HG03342 (cell line): ENCODE measurements around the gene TUBB6.

Experiments
- ATAC-seq: cut with Tn5 transposase; IDR thresholded peaks from one replicate; pipeline ENCODE4 v1.9.1; 2021; ENCODE audit warnings: mild to moderate bottlenecking, moderate library complexity; ENCODE audit not compliant: unreplicated experiment

TUBB6 gene

DNA sequence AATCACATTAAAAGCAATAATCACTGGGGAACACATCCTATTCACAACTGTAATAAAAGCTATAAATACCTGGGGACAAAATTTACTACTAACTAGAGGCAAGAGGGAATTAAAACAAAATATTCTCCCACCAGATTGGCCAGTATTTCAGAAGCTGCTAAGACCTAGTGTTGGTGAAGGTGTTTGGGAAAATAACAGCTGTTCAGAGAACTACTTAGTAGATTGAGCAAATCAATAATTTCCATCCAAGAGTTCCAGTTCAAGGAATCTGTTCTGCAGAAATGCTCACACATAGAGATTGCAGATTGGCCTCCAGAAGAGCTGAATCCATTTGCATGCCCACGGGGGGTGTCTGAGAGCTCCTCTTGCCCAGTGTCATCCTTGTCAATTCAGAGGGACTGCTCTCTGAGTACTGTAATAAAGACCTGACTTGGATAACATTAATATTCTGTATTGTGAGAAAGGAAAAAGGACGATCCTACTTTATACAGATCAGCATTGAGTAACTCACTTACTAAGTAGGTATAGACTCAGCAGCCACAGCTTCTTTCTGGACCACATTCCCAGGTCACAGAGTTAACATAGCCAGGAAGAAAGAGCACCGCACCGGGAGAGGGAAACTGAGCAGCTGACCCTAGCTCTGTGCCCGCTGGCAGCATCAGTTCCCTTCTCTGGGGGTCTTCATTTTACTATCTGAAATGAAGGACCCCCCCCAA lies 5.6 kb downstream of the TUBB6 start:
- no peak for ATAC-seq

DNA sequence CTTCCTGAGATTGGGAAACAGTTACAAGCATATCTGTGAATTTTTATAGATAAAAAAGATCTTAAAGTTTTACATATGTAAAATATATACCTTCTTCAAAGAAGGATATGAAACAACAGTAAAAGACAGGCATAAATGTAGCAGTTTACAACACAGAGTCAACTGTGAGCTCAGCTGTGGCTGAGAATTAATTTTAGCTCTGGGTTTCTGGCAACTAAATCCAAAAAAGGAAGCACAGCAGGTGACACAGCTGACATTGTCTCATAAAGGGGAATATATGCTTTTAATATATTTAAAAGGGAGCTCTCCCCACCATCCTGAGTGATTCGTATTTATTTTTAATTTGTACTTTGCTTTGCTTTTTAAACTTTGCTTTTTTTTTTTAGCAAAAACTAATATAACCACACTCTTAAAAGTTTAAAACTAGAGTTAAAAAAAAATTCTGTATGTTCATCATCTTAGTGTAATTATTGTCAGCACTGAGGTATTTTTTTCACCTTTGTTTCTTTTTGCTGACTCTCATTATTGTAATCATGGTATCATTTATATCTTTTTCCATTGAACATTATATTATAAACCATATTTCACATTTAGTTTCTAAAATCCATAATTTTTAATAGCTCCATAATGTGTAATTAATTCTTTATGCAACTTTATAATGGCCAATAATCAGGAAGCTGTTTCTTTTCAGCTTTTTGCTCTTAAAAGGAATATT lies 6.7 kb downstream of the TUBB6 start:
- ATAC-seq: no peak

- ATAC-seq: no peak
These were observed 7.4 kb downstream of the TUBB6 start for GRCh38 chr18:12315490-12315889.

DNA sequence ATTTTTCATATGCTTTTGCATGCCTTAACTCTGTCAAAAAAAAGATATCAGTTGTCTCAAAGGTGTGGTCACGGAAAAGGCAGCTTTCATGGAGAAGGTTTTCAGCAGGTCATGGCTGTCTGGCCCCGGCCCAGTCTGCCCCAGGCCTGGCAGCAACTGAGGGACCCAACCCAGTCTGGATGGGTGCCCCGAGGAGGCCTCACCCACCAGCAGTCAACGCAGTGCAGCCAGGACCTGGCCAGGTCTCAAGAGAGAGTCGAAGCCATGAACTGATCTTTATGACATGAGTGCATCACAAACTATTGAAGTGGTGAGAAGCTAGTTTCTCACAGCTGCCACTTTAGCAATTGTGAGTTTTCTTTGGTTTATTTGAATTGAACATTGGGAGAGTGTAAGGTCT lies 7.9 kb downstream of the TUBB6 start:
- no peak for ATAC-seq

- peak; percentile 38 for ATAC-seq
These were observed 9.8 kb downstream of the TUBB6 start for GRCh38 chr18:12317664-12318333.

- peak; percentile 14 for ATAC-seq
These were observed 10.3 kb downstream of the TUBB6 start for GRCh38 chr18:12318334-12318697.

GRCh38 chr18:12318857-12319256 lies 10.8 kb downstream of the TUBB6 start:
- no peak for ATAC-seq

DNA sequence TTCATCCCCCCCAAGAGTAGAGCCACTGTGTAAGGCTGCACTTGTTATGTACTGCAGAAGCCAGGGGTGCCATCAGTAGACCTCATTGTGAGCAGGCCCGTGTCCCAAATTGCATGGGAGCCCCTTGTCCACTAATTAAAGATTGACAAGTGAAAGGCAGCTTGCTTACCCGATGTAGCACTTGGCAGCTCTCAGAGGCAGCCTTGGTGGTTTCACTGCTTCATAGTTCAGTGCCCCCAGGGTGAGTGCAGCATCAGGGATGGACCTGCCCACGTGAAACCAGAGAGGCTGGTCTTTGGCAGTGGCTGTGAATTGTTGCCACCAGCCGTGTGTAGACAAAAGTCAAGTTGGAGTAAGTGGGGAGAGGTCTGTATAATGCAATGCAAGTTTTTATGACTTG lies 13.3 kb downstream of the TUBB6 start:
- peak; percentile 64 for ATAC-seq

- no peak for ATAC-seq
These were observed 17.1 kb downstream of the TUBB6 start for GRCh38 chr18:12324991-12325725.

- no peak for ATAC-seq
These were observed 17.7 kb downstream of the TUBB6 start for GRCh38 chr18:12325726-12326245.

DNA sequence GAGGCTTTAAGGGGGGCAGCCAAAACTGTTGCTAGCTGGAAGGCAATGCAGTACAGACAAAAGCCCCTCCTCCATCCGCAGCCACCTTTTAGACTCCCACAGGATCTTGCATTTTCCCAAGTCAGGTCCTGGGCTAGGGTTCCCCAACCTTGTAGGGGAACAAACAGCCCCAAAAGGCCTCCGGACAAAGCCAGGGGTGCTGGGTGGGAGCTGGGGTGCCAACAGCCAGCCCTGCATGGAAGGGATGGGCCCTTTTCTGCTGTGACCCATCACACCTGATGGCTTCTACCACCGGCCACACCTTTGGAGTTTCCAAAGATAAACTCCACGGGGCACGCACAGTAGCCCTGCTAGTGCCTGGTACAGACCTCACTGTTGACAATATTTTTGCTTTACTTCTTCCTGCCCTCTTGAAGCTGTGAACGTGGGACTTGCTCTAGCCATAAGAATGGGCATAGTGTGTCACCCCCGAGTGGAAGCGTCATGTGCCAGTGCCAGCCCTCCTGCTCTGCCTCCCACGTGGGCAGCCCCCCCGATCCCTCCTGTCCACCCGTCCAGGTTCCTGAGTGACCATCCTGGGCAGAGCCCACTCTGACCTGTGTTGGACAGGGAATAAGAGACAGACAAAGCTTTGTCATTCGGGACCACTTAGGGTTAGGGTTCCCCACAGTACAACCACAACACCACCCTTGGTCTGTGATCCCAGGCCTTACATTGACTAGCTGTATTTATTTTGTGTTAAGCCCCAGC lies 18.8 kb downstream of the TUBB6 start:
- no peak for ATAC-seq

- ATAC-seq: peak; percentile 71
These were observed 19.6 kb downstream of the TUBB6 start for GRCh38 chr18:12327510-12328178.

DNA sequence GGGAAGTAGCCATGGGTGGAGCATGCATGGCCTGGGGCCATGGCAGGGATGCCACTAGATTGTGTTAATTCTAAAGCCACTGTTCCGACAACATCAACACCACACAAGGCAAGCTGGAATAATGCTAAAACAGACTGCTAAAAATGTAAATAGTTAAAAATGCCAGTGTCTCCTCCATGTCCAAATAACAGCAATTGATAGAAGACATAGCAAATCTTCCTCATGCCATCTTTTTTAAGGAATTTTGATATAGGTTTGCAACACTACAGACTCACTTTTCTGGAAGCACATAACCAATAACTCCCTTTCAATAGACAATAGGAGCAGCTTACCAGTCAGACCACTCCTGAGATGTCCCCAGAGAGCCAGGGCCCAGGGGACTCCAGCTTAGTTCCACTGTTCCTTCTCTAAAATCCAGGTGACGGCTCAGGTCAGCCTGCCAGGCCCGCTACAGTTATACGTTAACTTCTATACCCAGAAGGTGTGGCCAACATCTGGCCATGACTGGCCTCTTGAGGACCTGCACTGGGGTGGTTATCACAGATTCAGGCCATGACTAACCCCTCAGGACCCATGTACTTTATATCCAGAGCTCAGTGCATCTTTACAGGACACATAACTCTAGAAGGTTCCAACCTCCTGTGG lies 20.3 kb downstream of the TUBB6 start:
- ATAC-seq: no peak

- no peak for ATAC-seq
These were observed 21.2 kb downstream of the TUBB6 start for GRCh38 chr18:12329125-12329698.

GRCh38 chr18:12330766-12331165 lies 22.7 kb downstream of the TUBB6 start:
- no peak for ATAC-seq

- ATAC-seq: no peak
These were observed 25.7 kb downstream of the TUBB6 start for GRCh38 chr18:12333506-12334290.

DNA sequence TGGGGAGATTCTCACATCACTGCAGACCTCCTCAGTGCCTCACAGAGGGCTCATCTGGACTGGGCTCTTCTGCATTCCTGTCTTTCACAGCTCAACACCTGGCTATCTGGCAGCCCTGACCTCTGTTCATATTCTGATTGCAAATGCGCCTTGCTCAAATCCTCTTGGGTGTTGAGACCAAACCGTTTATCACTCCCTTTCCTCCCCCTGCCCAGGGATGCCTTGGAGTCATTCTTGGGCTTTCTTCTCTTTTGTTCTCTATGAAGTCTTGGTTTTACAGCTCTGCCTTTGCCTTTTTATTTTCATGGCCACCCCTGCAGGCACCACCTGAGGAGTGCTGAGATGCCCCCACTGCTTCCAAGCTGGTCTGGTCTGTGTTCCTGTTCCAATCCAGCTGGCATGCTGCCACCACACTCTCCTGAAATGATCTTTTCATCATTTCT lies 26.3 kb downstream of the TUBB6 start:
- no peak for ATAC-seq

- no peak for ATAC-seq
These were observed 26.8 kb downstream of the TUBB6 start for GRCh38 chr18:12334863-12335262.
